Endothelial cell of umbilical vein (primary cell): Measurements from ENCODE around the gene OPCML. TPM values are rescaled to one million over a fixed set of nuclear protein-coding genes. Genes with fewer than 3 reads are reported as not detected.

ENCODE experiments used
- BruUV-seq: library from RNA; stranded (reverse); fragments of 400-500 nt; replicated peaks from 2 replicates; lab custom pipeline; 2021; lab: Mats Ljungman, UMichigan
- CTCF ChIA-PET: fragments of 300-600, 350-600 bp; sonication (Branson Sonifier 250); formaldehyde crosslinking; loops from one replicate; lab custom pipeline; 2021; ENCODE audit warnings: antibody characterized with exemption, inconsistent platforms; lab: Charles Lee
- POLR2A ChIA-PET: fragments of 300-600, 350-600 bp; sonication (Branson Sonifier 250); formaldehyde crosslinking; loops from one replicate; lab custom pipeline; 2021; ENCODE audit warnings: antibody characterized with exemption, inconsistent platforms; lab: Charles Lee
- DNase-seq: peaks from one replicate; pipeline ENCODE4 v3.0.0-alpha.2; 2011; ENCODE audit warnings: low read depth, low spot score
- FAIRE-seq: peaks from 2 replicates; lab custom pipeline; 2011; peaks lifted over from hg19 to GRCh38; lab: Jason Lieb, UNC
- H2AFZ ChIP-seq: 2 replicates; pipeline ENCODE4 v1.6.0; 2012; ENCODE audit warnings: low read depth, low read length, control low read depth, inconsistent platforms
- H3K27ac ChIP-seq: 2 replicates; pipeline ENCODE4 v1.5.1; 2011; ENCODE audit warnings: low read depth, mild to moderate bottlenecking, control low read depth, low read length, moderate library complexity; ENCODE audit not compliant: insufficient read depth
- H3K27me3 ChIP-seq, 2 experiments: 2 replicates each; pipeline versions ENCODE4 v1.6.0 to v1.6.1; 2011; ENCODE audit warnings: low read length in 2 of 2, mixed read lengths in 1 of 2; ENCODE audit not compliant: control insufficient read depth in 2 of 2, insufficient read depth in 2 of 2
- H3K36me3 ChIP-seq, 2 experiments: 2 replicates in 1 of 2; 3 replicates in 1 of 2; pipeline ENCODE4 v1.5.1; 2011; ENCODE audit warnings: low read length in 2 of 2, mild to moderate bottlenecking in 1 of 2, moderate library complexity in 1 of 2; ENCODE audit not compliant: control insufficient read depth in 2 of 2, insufficient read depth in 2 of 2; ENCODE audit errors: extremely low read depth in 1 of 2
- H3K4me1 ChIP-seq: 3 replicates; pipeline ENCODE4 v1.5.1; 2011; ENCODE audit warnings: mild to moderate bottlenecking, low read length; ENCODE audit not compliant: control insufficient read depth, insufficient read depth; ENCODE audit errors: extremely low read depth
- H3K4me2 ChIP-seq: 2 replicates; pipeline ENCODE4 v1.6.1; 2011; ENCODE audit warnings: low read length, control low read depth, mixed read lengths; ENCODE audit not compliant: insufficient read depth
- H3K4me3 ChIP-seq, 3 experiments: fragments of 200-600 bp in 1 of 3; sonication (generic), shearing (Covaris generic) in 1 of 3; replicated peaks in 1 of 3; 2 replicates each; pipeline ENCODE4 v1.5.1; 2011 to 2016; ENCODE audit warnings: control low read depth in 3 of 3, low read length in 3 of 3, mild to moderate bottlenecking in 2 of 3, inconsistent platforms in 1 of 3, low read depth in 1 of 3, moderate library complexity in 1 of 3; ENCODE audit not compliant: insufficient read depth in 1 of 3
- H3K79me2 ChIP-seq: 2 replicates; pipeline ENCODE4 v1.6.0; 2012; ENCODE audit warnings: low read length, inconsistent platforms; ENCODE audit not compliant: control insufficient read depth, insufficient read depth
- H3K9ac ChIP-seq: replicated peaks from 2 replicates; pipeline ENCODE3; 2011; ENCODE audit warnings: low read length, control low read depth; ENCODE audit not compliant: insufficient read depth; ENCODE audit errors: extremely low read depth
- H3K9me1 ChIP-seq: replicated peaks from 3 replicates; pipeline ENCODE4 v1.6.0; 2011; ENCODE audit warnings: mild to moderate bottlenecking, low read length; ENCODE audit not compliant: control insufficient read depth, insufficient read depth; ENCODE audit errors: extremely low read depth
- H3K9me3 ChIP-seq: replicated peaks from 2 replicates; pipeline ENCODE4 v1.5.1; 2012; ENCODE audit warnings: low read length, inconsistent platforms; ENCODE audit not compliant: control insufficient read depth, insufficient read depth
- H4K20me1 ChIP-seq: replicated peaks from 2 replicates; pipeline ENCODE3; 2011; ENCODE audit warnings: mild to moderate bottlenecking, low read length; ENCODE audit not compliant: control insufficient read depth, insufficient read depth; ENCODE audit errors: extremely low read depth
- CTCF ChIP-seq, 2 donors: IDR thresholded peaks; 1 replicate in 1 of 2; 2 replicates in 1 of 2; pipeline ENCODE4 v1.5.1; 2011; ENCODE audit warnings: low read length in 2 of 2, mild to moderate bottlenecking in 2 of 2, moderate library complexity in 2 of 2, control low read depth in 1 of 2, inconsistent platforms in 1 of 2, low read depth in 1 of 2; ENCODE audit not compliant: insufficient read depth in 1 of 2; ENCODE audit errors: extremely low read depth in 1 of 2
- EZH2 ChIP-seq: IDR thresholded peaks from 2 replicates; pipeline ENCODE4 v1.6.1; 2012; ENCODE audit warnings: borderline replicate concordance, low read depth, mild to moderate bottlenecking, moderate library complexity, low read length, inconsistent platforms; ENCODE audit not compliant: severe bottlenecking
- GATA2 ChIP-seq: IDR thresholded peaks from 2 replicates; pipeline ENCODE4 v1.7.0; 2011; ENCODE audit warnings: low read depth, mild to moderate bottlenecking, moderate library complexity, mixed read lengths, low read length; ENCODE audit not compliant: insufficient read length, insufficient read depth
- JUN ChIP-seq: IDR thresholded peaks from 2 replicates; pipeline ENCODE4 v1.6.1; 2011; ENCODE audit warnings: borderline replicate concordance, low read depth; ENCODE audit not compliant: insufficient read length, insufficient read depth
- MAX ChIP-seq: IDR thresholded peaks from 2 replicates; pipeline ENCODE4 v1.6.1; 2011; ENCODE audit not compliant: insufficient read depth, insufficient read length
- MYC ChIP-seq: IDR thresholded peaks from one replicate; pipeline ENCODE4 v1.6.1; 2011; ENCODE audit warnings: mild to moderate bottlenecking, low read depth, low read length
- POLR2A ChIP-seq: IDR thresholded peaks from 2 replicates; pipeline ENCODE4 v1.6.1; 2012; ENCODE audit warnings: low read depth, mild to moderate bottlenecking, control low read depth, low read length
- dilution Hi-C: fragments of 300-500 bp; cut with MboI; formaldehyde crosslinking; loops from one replicate; pipeline ENCODE4 v1.15.0; 2019; ENCODE audit warnings: low sequenced_read_pairs; ENCODE audit not compliant: extremely low pct_ligation_motif_present
- intact Hi-C: fragments of 100-400 bp; cut with micrococcal nuclease; formaldehyde crosslinking; loops from one replicate; pipeline ENCODE4 v1.10.0; 2022
- polyA plus RNA-seq, 4 experiments: library from polyadenylated mRNA; depleted of rRNA in 3 of 4; stranded (reverse) in 3 of 4; unstranded in 1 of 4; fragments of >200 nt; gene quantifications; 2 replicates each; pipeline versions ENCODE4 v1.2.1 to v1.2.3, GENCODE V29; 2011 to 2012; ENCODE audit warnings: missing spikeins in 1 of 4
- total RNA-seq: library from RNA; stranded (reverse); gene quantifications from 2 replicates; pipeline ENCODE4 v1.2.3, GENCODE V29; 2021

Gene OPCML
- total and polyA plus RNA-seq, 2 donors (not counting 3 experiments of a cell fraction or from before 2014, with no cell fraction given) = not detected

GRCh38 chr11:133078012-133078411, 454.3 kb downstream of the OPCML start:
- H3K4me3 ChIP-seq = no peak overlapping the region
- H3K36me3 ChIP-seq = no peaks in the 10 kb centered on the region
- H3K4me1 ChIP-seq = no peaks in the 10 kb centered on the region
- no TSS peak for BruUV-seq
- H2AFZ ChIP-seq = no peak overlapping the region
- no peak overlapping the region for H3K9ac ChIP-seq
- ChIA-PET CTCF (interaction anchor here (0.6 to 3.2 kb wide), 11 partner anchors 8 to 967 kb away, joined by 3 to 66 read pairs (median 5); no protein-coding TSS in a partner anchor), POLR2A (no interaction called here)
- no peaks in the 10 kb centered on the region for H3K9me3 ChIP-seq
- H3K27me3 ChIP-seq = no peaks in the 10 kb centered on the region
- H3K4me2 ChIP-seq = no peak overlapping the region
- no peak for DNase-seq
- no peak for TF ChIP-seq EZH2
- no peak for TF ChIP-seq JUN
- TF ChIP-seq MYC = no peak
- TF ChIP-seq MAX = no peak
- TF ChIP-seq POLR2A = no peak
- TF ChIP-seq GATA2 = no peak
- TF ChIP-seq CTCF (IDR thresholded peaks at IDR 0.05; ENCODE audit: extremely low read depth in 1 of 2, insufficient read depth in 1 of 2, low read depth in 1 of 2, low read length in 2 of 2) = no peak
- dilution Hi-C loops = no loop called here
- no peaks in the 10 kb centered on the region for H3K79me2 ChIP-seq
- intact Hi-C loops = loop anchor here (1.0 kb wide), 2 partner anchors 85 to 757 kb away; no protein-coding TSS in a partner anchor
- no peaks in the 10 kb centered on the region for H4K20me1 ChIP-seq
- H3K27ac ChIP-seq = no peak overlapping the region
- FAIRE-seq = no peak
- H3K9me1 ChIP-seq = no peaks in the 10 kb centered on the region
